Cardiac septum (tissue), 1 donor: ENCODE results near the gene MINK1. TPM values are rescaled to one million over a fixed set of nuclear protein-coding genes. Genes with fewer than 3 reads are reported as not detected.
"Not testable (repeated sequence)": the region's sequence is repeated elsewhere in the genome, so short reads cannot be mapped to it uniquely, and the experiment has no call there.

ENCODE experiments used
- DNase-seq: peaks from one replicate; pipeline ENCODE4 v3.0.0-alpha.2; 2020; ENCODE audit warnings: low spot score
- intact Hi-C: fragments of 100-400 bp; cut with DNase I; formaldehyde crosslinking; loops from one replicate; pipeline ENCODE4 v1.14.0; 2022
- total RNA-seq: library from RNA; stranded (reverse); fragmentation: NEBNext Ultra II Directional; extraction: Animal tissue kit (Norgen Biotek cat#: 25700); gene quantifications from one replicate; pipeline ENCODE4 v1.2.1, GENCODE V29; 2021
- donor health status: DM: no; HTN: no; CAD: no.

The MINK1 gene
- total RNA-seq, 1 donor from 2014 or later, result 44.0 TPM

DNA sequence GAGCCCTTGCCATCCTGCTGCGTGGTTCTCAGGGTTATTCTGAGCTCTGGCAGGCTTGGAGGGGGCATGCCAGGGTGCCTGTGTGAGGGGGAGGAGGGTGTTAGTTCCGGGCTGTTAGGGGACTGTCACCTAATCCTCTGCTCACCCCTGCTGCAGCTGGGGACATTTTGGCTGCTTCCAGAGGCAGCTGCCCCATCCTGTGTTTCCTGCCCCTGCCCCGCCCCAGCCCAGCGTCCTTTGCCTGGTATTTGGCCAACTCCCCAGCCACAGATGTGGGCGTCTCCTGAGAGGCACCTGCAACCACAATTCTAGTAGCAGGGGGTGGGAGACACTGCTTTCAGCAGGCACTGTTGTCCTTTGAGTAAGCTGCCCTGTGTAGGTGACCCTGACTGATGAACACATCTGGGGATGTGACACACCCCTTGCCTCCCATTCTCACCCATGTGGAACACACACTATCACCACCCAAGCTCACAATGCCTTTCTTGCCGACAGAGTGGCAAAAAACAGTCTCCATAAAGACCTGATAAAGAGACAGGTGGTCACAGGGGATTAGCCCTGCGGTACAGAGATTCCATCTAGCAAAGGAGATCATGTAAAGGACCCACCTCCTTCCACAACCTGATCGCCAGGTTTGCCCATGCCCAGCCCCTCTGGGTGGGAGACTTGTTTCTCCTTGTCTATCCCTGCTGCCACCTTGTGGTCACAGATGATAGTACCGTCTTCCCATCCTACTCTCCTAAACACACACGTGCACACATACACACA lies 70.1 kb downstream of the MINK1 start, which contains the start of gene CHRNE:
Gene CHRNE, minus strand, starts transcription at position 48 of the 768 bp plus-strand sequence. Its CDS starts 35 bp downstream, at position 13.
- intact Hi-C loops, result loop anchor here (5.0 kb wide), 1 partner anchor 191 kb away; the partner anchor contains the start of gene ARRB2
- no peak for DNase-seq

- intact Hi-C loops, result loop anchor here (5.0 kb wide), 2 partner anchors 36 to 61 kb away; partner anchors contain the start of genes RNF167, SLC25A11 and SPAG7
- DNase-seq, result not testable (repeated sequence)
Observed at GRCh38 chr17:4906642-4907041, 73.5 kb downstream of the MINK1 start.

DNA sequence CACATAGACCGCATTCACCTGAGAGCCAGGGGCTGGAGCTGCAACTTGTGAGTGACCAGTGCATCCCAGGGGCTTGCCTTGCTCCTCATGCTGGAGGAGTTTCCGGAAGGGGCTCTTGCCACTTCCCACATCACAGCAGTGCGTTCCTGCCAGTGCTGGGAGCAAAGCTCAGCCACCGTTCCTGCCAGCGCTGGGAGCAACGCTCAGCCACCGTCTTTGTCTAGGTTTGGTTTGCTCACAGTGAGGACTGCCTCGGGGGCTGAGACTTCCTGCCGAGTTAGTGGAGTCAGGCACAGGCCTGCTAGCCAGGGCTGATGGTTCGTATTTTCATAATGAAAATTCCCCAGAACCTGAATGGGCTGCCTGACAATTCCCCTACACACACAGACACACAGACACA lies 75.2 kb downstream of the MINK1 start:
- no peak for DNase-seq
- intact Hi-C loops, result loop anchor here (5.0 kb wide), 2 partner anchors 34 to 59 kb away; partner anchors contain the start of genes RNF167, SLC25A11 and SPAG7

GRCh38 chr17:4908711-4909496 lies 75.8 kb downstream of the MINK1 start:
- DNase-seq, result peak; percentile 94
- intact Hi-C loops, result loop anchor here (1.0 to 5.0 kb wide), 4 partner anchors 33 to 153 kb away; partner anchors contain the start of genes CAMTA2, RNF167, SLC25A11 and SPAG7

- intact Hi-C loops, result no loop called here
- DNase-seq, result no peak
Observed at GRCh38 chr17:4913994-4914393, 80.9 kb downstream of the MINK1 start.

- intact Hi-C loops, DNase-seq: not testable (repeated sequence)
Observed at GRCh38 chr17:4914551-4914950, 81.4 kb downstream of the MINK1 start.

GRCh38 chr17:4919511-4920047 lies 86.4 kb downstream of the MINK1 start:
- DNase-seq, result no peak
- intact Hi-C loops, result no loop called here

DNA sequence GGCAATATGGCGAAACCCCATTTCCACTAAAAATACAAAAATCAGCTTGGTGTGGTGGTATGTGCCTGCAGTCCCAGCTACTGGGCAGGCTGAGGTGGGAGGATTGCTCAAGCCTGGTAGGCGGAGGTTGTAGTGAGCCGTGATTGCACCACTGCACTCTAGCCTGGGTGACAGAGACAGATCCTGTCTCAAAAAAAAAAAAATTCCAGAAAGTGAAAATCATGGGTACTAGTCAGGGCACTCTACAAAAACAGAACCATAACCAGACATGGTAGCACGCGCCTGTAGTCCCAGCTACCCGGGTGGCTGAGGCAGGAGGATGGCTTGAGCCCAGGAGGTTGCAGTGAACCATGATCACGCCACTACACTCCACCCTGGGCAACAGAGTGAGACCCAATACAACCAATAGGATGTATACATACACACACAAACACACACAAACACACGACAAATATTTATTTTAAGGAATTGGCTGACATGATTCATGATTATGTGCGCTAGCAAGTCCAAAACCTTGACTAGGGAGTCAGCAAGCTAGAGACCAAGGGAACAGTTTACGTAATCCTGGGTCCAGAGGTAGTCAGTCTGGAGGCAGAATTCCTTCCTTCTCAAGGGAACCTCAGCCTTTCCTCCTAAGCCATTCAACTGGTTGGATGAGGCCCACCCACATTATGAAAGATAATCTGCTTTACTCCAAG lies 87.4 kb downstream of the MINK1 start:
- no peak for DNase-seq
- intact Hi-C loops, result no loop called here

- no peak for DNase-seq
- intact Hi-C loops, result no loop called here
Observed at GRCh38 chr17:4921320-4921719, 88.2 kb downstream of the MINK1 start.

DNA sequence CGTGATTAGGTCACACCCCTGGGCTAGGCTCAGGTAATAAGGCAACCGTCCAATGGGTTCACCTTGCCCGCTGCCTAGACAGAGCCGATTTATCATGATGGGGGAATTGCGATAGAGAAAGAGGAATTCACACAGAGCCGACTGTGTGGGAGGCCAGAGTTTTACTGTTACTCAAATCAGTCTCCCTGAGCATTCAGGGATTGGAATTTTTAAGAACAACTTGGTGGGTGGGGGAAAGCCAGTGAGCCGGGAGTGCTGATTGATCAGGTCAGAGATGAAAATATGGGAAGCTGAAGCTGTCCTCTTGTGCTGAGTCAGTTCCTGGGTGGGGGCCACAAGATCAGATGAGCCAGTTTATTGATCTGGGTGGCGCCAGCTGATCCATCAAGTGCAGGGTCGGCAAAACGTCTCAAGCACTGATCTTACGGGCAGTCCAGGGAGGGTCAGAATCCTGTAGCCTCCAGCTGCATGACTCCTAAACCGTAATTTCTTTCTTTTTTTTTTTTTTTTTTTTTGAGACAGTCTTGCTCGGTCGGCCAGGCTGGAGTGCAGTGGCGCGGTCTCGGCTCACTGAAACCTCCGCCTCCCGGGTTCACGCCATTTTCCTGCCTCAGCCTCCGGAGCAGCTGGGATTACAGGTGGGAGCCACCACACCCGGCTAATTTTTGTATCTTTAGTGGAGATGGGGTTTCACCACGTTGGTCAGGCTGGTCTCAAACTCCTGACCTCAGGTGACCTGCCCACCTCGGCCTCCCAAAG lies 93.6 kb downstream of the MINK1 start:
- DNase-seq, intact Hi-C loops: not testable (repeated sequence)

DNA sequence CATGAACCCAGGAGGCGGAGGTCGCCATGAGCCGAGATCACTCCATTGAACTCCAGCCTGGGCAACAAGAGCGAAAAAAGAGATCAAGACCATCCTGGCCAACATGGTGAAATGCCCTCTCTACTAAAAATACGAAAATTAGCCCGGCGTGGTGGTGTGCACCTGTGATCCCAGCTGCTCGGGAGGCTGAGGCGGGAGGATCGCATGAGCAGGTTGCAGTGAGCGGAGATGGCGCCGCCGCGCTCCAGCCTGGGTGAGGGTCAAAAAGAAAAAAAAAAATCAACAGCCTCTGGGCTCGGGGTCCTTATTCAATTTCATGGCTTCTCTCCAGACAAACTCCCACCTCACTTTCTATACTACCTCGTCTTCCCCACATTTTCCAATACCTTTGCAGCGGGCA lies 95.7 kb downstream of the MINK1 start:
- intact Hi-C loops, result no loop called here
- DNase-seq, result no peak

DNA sequence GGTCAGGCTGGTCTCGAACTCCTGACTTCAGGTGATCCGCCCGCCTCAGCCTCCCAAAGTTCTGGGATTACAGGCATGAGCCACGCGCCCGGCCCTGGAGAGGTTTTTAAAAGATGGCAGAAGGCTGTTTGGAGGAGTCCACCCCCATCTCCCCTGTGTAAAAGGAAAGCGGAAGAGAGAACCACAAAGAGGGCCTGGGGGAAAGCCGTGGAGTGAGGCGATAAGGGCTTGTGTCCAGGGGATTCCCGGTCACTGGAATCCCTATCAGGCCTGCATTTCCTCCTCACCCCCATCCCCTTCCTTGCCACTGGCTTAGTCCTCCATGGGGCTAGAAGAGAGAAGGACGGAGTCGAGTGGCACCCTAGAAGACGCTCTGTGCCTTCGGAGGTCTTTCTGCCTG lies 98.8 kb downstream of the MINK1 start, which contains the start of gene GP1BA:
Gene GP1BA, plus strand, starts transcription at position 315 of the 400 bp plus-strand sequence. CDS start 328 bp downstream, outside the sequence.
- no peak for DNase-seq
- intact Hi-C loops, result no loop called here

GRCh38 chr17:4932756-4933155 lies 99.6 kb downstream of the MINK1 start:
- intact Hi-C loops, result no loop called here
- no peak for DNase-seq

- DNase-seq, result no peak
- intact Hi-C loops, result no loop called here
Observed at GRCh38 chr17:4933646-4934045, 100.5 kb downstream of the MINK1 start.

- intact Hi-C loops, result no loop called here
- DNase-seq, result no peak
Observed at GRCh38 chr17:4934173-4934979, 101.2 kb downstream of the MINK1 start.

GRCh38 chr17:4935650-4936049 lies 102.5 kb downstream of the MINK1 start:
- intact Hi-C loops, result no loop called here
- DNase-seq, result no peak

DNA sequence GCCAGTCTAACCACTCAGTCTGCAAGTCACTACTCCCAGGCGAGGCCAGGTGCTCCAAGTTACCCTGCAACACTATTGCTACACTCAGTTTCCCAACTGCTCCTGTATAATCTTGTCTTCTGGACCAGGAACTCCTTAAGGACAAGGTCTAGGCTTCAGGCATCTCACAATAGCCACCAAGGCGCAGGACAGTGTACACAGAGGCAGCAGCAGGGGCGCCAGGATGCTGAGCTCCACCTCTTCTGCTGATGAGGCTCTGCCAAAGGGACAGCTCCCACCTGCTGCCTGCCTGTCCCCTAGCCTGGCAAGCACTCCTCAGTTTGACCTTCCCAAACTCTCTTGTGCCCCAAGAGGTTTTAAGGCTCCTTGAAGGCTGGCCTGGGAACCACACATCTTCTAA lies 103.3 kb downstream of the MINK1 start:
- no peak for DNase-seq
- intact Hi-C loops, result no loop called here

GRCh38 chr17:4937553-4937952 lies 104.4 kb downstream of the MINK1 start:
- intact Hi-C loops, result no loop called here
- no peak for DNase-seq
